ENCODE results near the gene ZNF408. TPM values are rescaled to one million over a fixed set of nuclear protein-coding genes. Genes with fewer than 3 reads are reported as not detected.

Gene ZNF408
- total RNA-seq, 2 experiments from 2014 or later = 12.9 to 15.1 TPM

GRCh38 chr11:46743693-46744339, 43.0 kb downstream of the ZNF408 start:
- H3K4me1 Mint-ChIP-seq = no peaks in the 10 kb centered on the region
- DNase-seq = no peak
- H3K36me3 Mint-ChIP-seq = peaks cover 44% of the 10 kb centered on the region
- H3K4me3 Mint-ChIP-seq = no peak overlapping the region
- H3K27me3 Mint-ChIP-seq = no peaks in the 10 kb centered on the region
- H3K9me3 Mint-ChIP-seq = no peaks in the 10 kb centered on the region
- no peak overlapping the region for H3K27ac Mint-ChIP-seq

GRCh38 chr11:46745328-46745727, 44.5 kb downstream of the ZNF408 start:
- Mint-ChIP-seq H3K4me1 (no peaks in the 10 kb centered on the region), H3K27me3 (no peaks in the 10 kb centered on the region), H3K27ac (no peak overlapping the region)

GRCh38 chr11:46745995-46746394, 45.2 kb downstream of the ZNF408 start:
- Mint-ChIP-seq H3K36me3 (peaks cover 43% of the 10 kb centered on the region), H3K27me3 (no peaks in the 10 kb centered on the region), H3K9me3 (no peaks in the 10 kb centered on the region), H3K4me3 (no peak overlapping the region), H3K27ac (no peak overlapping the region), H3K4me1 (no peaks in the 10 kb centered on the region)
- DNase-seq = no peak

More at GRCh38 chr11:46745328-46745727, 44.5 kb downstream of the ZNF408 start:
- no peak overlapping the region for H3K4me3 Mint-ChIP-seq
- peaks cover 43% of the 10 kb centered on the region for H3K36me3 Mint-ChIP-seq
- DNase-seq = no peak
- H3K9me3 Mint-ChIP-seq = no peaks in the 10 kb centered on the region

GRCh38 chr11:46747150-46747549, 46.3 kb downstream of the ZNF408 start:
- Mint-ChIP-seq H3K27ac (no peak overlapping the region), H3K4me1 (no peaks in the 10 kb centered on the region)

More at GRCh38 chr11:46747150-46747549, 46.3 kb downstream of the ZNF408 start:
- no peaks in the 10 kb centered on the region for H3K9me3 Mint-ChIP-seq
- H3K4me3 Mint-ChIP-seq = no peak overlapping the region
- DNase-seq = no peak
- no peaks in the 10 kb centered on the region for H3K27me3 Mint-ChIP-seq
- H3K36me3 Mint-ChIP-seq = peaks cover 36% of the 10 kb centered on the region

Other genes with a start within 250 kb of the ZNF408 start
- 10 to 100 TPM; 24.6 to 27.2 TPM for gene AMBRA1, start 107.0 kb upstream of the ZNF408 start, total RNA-seq
- 1 to 10 TPM; 2.6 to 4.5 TPM for gene HARBI1, start 83.8 kb upstream of the ZNF408 start, total RNA-seq
- 10 to 100 TPM; 49.2 to 51.4 TPM for gene ATG13, start 83.5 kb upstream of the ZNF408 start, total RNA-seq
- 10 to 100 TPM; 45.1 to 46.8 TPM for gene ARHGAP1, start 412 bp upstream of the ZNF408 start, total RNA-seq
- gene F2, start 18.2 kb downstream of the ZNF408 start, total RNA-seq = not detected
- 100 to 1,000 TPM; 139 to 144 TPM for gene CKAP5, start 145.2 kb downstream of the ZNF408 start, total RNA-seq
- under 1 TPM; 0.20 to 0.43 TPM for gene LRP4, start 217.5 kb downstream of the ZNF408 start, total RNA-seq
- 10 to 100 TPM; 13.0 to 15.0 TPM for gene CSTPP1, start 235.7 kb downstream of the ZNF408 start, total RNA-seq